ENCODE measurements around the gene ETNPPL. TPM values are rescaled to one million over a fixed set of nuclear protein-coding genes. Genes with fewer than 3 reads are reported as not detected.

ETNPPL gene
- total RNA-seq = 0.26 TPM in 1 of 2 replicates, not detected in the other

GRCh38 chr4:108762559-108763225, at the start of gene ETNPPL:
ETNPPL (minus strand) TSS chr4:108763053; CDS start chr4:108762898, 155 bp downstream.

Other genes with a start within 250 kb of the ETNPPL start
- gene RPL34, start 142.5 kb downstream of the ETNPPL start, total RNA-seq = 716 and 885 TPM in 2 replicates
- gene OSTC, start 112.5 kb downstream of the ETNPPL start, total RNA-seq = 199 and 217 TPM in 2 replicates